CD4-positive, alpha-beta T cell treated with Interleukin-12 subunit alpha and Interleukin-12 subunit beta, for 1 hour (primary cell): ENCODE results near the gene KIF24.
"Not testable (repeated sequence)": the region's sequence is repeated elsewhere in the genome, so short reads cannot be mapped to it uniquely, and the experiment has no call there.

Source experiments
- DNase-seq: peaks from one replicate; pipeline ENCODE4 v3.0.0-alpha.2; 2020

The KIF24 gene

GRCh38 chr9:34362614-34363214 lies 33.6 kb upstream of the KIF24 start:
- DNase-seq, result no peak

GRCh38 chr9:34352957-34353356 lies 23.9 kb upstream of the KIF24 start:
- DNase-seq, result not testable (repeated sequence)

- not testable (repeated sequence) for DNase-seq
These were observed 23.1 kb upstream of the KIF24 start for GRCh38 chr9:34352122-34352652.

- no peak for DNase-seq
These were observed 20.3 kb upstream of the KIF24 start for GRCh38 chr9:34349324-34349723.

- no peak for DNase-seq
These were observed 18.7 kb upstream of the KIF24 start for GRCh38 chr9:34347800-34348158.

GRCh38 chr9:34346873-34347799 lies 18.1 kb upstream of the KIF24 start:
- DNase-seq, result no peak

GRCh38 chr9:34343605-34344004 lies 14.5 kb upstream of the KIF24 start:
- DNase-seq, result no peak

GRCh38 chr9:34343090-34343489 lies 14.0 kb upstream of the KIF24 start:
- no peak for DNase-seq

GRCh38 chr9:34341659-34342295 lies 12.7 kb upstream of the KIF24 start:
- DNase-seq, result no peak

- DNase-seq, result no peak
These were observed 9.8 kb upstream of the KIF24 start for GRCh38 chr9:34338665-34339385.

GRCh38 chr9:34338079-34338478 lies 9.0 kb upstream of the KIF24 start:
- not testable (repeated sequence) for DNase-seq

- DNase-seq, result no peak
These were observed 8.3 kb upstream of the KIF24 start for GRCh38 chr9:34337403-34337802.

- no peak for DNase-seq
These were observed 6.3 kb upstream of the KIF24 start for GRCh38 chr9:34335376-34335775.

GRCh38 chr9:34334916-34335315 lies 5.8 kb upstream of the KIF24 start:
- DNase-seq, result no peak

- DNase-seq, result no peak
These were observed 5.3 kb upstream of the KIF24 start for GRCh38 chr9:34334337-34334824.

- no peak for DNase-seq
These were observed 4.8 kb upstream of the KIF24 start for GRCh38 chr9:34333836-34334235.

GRCh38 chr9:34332076-34332964 lies 3.3 kb upstream of the KIF24 start:
- peak; percentile 42 for DNase-seq

GRCh38 chr9:34331196-34331595 lies 2.1 kb upstream of the KIF24 start:
- DNase-seq, result no peak

- no peak for DNase-seq
These were observed 525 bp downstream of the KIF24 start for GRCh38 chr9:34328500-34328986.

- DNase-seq, result no peak
These were observed 2.4 kb downstream of the KIF24 start for GRCh38 chr9:34326690-34327089.

- no peak for DNase-seq
These were observed 6.0 kb downstream of the KIF24 start for GRCh38 chr9:34322899-34323591.
